TTC549 (cell line): ENCODE results near the gene KRT7.
"Not testable (repeated sequence)": the region's sequence is repeated elsewhere in the genome, so short reads cannot be mapped to it uniquely, and the experiment has no call there.

Experiments
- FAIRE-seq: peaks from 2 replicates; lab custom pipeline; 2012; peaks lifted over from hg19 to GRCh38; lab: Jason Lieb, UNC

KRT7 gene

GRCh38 chr12:52279422-52280318 is 46.6 kb downstream of the KRT7 start:
- FAIRE-seq, result no peak

GRCh38 chr12:52280319-52280795 is 47.3 kb downstream of the KRT7 start:
- FAIRE-seq, result no peak

- FAIRE-seq, result no peak
Observed at GRCh38 chr12:52280796-52281560, 47.9 kb downstream of the KRT7 start.

- FAIRE-seq, result no peak
Observed at GRCh38 chr12:52284562-52285171, 51.6 kb downstream of the KRT7 start.

GRCh38 chr12:52285172-52285745 is 52.2 kb downstream of the KRT7 start:
- FAIRE-seq, result no peak

- FAIRE-seq, result no peak
Observed at GRCh38 chr12:52285851-52286530, 52.9 kb downstream of the KRT7 start.

GRCh38 chr12:52286857-52287785 is 54.1 kb downstream of the KRT7 start:
- not testable (repeated sequence) for FAIRE-seq

- FAIRE-seq, result not testable (repeated sequence)
Observed at GRCh38 chr12:52287816-52288805, 55.1 kb downstream of the KRT7 start.

- not testable (repeated sequence) for FAIRE-seq
Observed at GRCh38 chr12:52290483-52291134, 57.6 kb downstream of the KRT7 start.

- FAIRE-seq, result no peak
Observed at GRCh38 chr12:52291267-52291935, 58.4 kb downstream of the KRT7 start, which contains the start of gene KRT81. TSS of gene KRT81 (minus strand) at chr12:52291534. CDS start at chr12:52291465, 69 bp downstream.

- FAIRE-seq, result no peak
Observed at GRCh38 chr12:52293926-52294325, 60.9 kb downstream of the KRT7 start.

GRCh38 chr12:52294803-52295202 is 61.8 kb downstream of the KRT7 start:
- no peak for FAIRE-seq

- FAIRE-seq, result no peak
Observed at GRCh38 chr12:52295663-52296062, 62.6 kb downstream of the KRT7 start.

GRCh38 chr12:52296572-52297215 is 63.7 kb downstream of the KRT7 start:
- no peak for FAIRE-seq
